Mucosa of rectum (tissue), 2 donors: ENCODE data around the gene C17orf107.

Source experiments
- H3K27ac ChIP-seq, 2 donors: one replicate each; pipeline ENCODE4 v1.7.0; 2013; ENCODE audit warnings: inconsistent platforms in 2 of 2, low read depth in 2 of 2, low read length in 2 of 2
- H3K27me3 ChIP-seq, 2 donors: one replicate each; pipeline ENCODE4 v1.7.0; 2013; ENCODE audit warnings: low read length in 2 of 2; ENCODE audit not compliant: control insufficient read depth in 2 of 2, insufficient read depth in 2 of 2
- H3K36me3 ChIP-seq, 2 donors: one replicate each; pipeline ENCODE4 v1.7.0; 2013; ENCODE audit warnings: low read length in 2 of 2; ENCODE audit not compliant: control insufficient read depth in 2 of 2, insufficient read depth in 2 of 2
- H3K4me1 ChIP-seq, 2 donors: one replicate each; pipeline ENCODE4 v1.7.0; 2013; ENCODE audit warnings: low read length in 2 of 2, mild to moderate bottlenecking in 1 of 2; ENCODE audit not compliant: control insufficient read depth in 2 of 2, insufficient read depth in 2 of 2
- H3K4me3 ChIP-seq, 2 donors: one replicate each; pipeline ENCODE4 v1.7.0; 2013; ENCODE audit warnings: low read length in 2 of 2
- H3K9ac ChIP-seq, 2 donors: one replicate each; pipeline ENCODE4 v1.7.0; 2013; ENCODE audit warnings: low read length in 2 of 2, low read depth in 1 of 2, mild to moderate bottlenecking in 1 of 2
- H3K9me3 ChIP-seq, 2 donors: one replicate each; pipeline ENCODE4 v1.7.0; 2013; ENCODE audit warnings: low read length in 2 of 2; ENCODE audit not compliant: control insufficient read depth in 2 of 2
- donor health status: healthy.
- donor health status: Normal muscosa, but diverticular disease.

C17orf107 gene

GRCh38 chr17:4941319-4941610 lies 41.9 kb downstream of the C17orf107 start:
- Histone ChIP-seq H3K4me1 (peaks cover 46% of the 10 kb centered on the region in 2 donors), H3K27ac (peak overlapping the region; percentile 89 to 91), H3K27me3 (no peaks in the 10 kb centered on the region), H3K4me3 (peak overlapping the region; percentile 79 to 87), H3K36me3 (peaks cover 48 to 58% of the 10 kb centered on the region in 2 donors), H3K9ac (peak overlapping the region; percentile 92 to 99), H3K9me3 (no peaks in the 10 kb centered on the region)

- peaks cover 52 to 54% of the 10 kb centered on the region in 2 donors for H3K4me1 ChIP-seq
- no peaks in the 10 kb centered on the region for H3K27me3 ChIP-seq
- H3K9me3 ChIP-seq: no peaks in the 10 kb centered on the region
- H3K27ac ChIP-seq: peak overlapping the region in 1 of 2 donors; percentile 2
- no peak overlapping the region for H3K4me3 ChIP-seq
- no peak overlapping the region for H3K9ac ChIP-seq
- H3K36me3 ChIP-seq: peaks cover 45 to 47% of the 10 kb centered on the region in 2 donors
Observed at GRCh38 chr17:4942760-4943508, 43.6 kb downstream of the C17orf107 start.

GRCh38 chr17:4944163-4944553 lies 44.8 kb downstream of the C17orf107 start:
- H3K4me1 ChIP-seq: peaks cover 39 to 42% of the 10 kb centered on the region in 2 donors

GRCh38 chr17:4944554-4945175 lies 45.3 kb downstream of the C17orf107 start:
- Histone ChIP-seq H3K27me3 (no peaks in the 10 kb centered on the region), H3K4me1 (peaks cover 37 to 40% of the 10 kb centered on the region in 2 donors), H3K9ac (peak overlapping the region; percentile 11 to 41), H3K9me3 (no peaks in the 10 kb centered on the region), H3K36me3 (peaks cover 40 to 42% of the 10 kb centered on the region in 2 donors), H3K4me3 (peak overlapping the region in 1 of 2 donors; percentile 54), H3K27ac (peak overlapping the region; percentile 73 to 100)

More at GRCh38 chr17:4944163-4944553, 44.8 kb downstream of the C17orf107 start:
- Histone ChIP-seq H3K9me3 (no peaks in the 10 kb centered on the region), H3K4me3 (peak overlapping the region in 1 of 2 donors; percentile 54), H3K27ac (peak overlapping the region; percentile 73 to 100), H3K27me3 (no peaks in the 10 kb centered on the region), H3K36me3 (peaks cover 40 to 42% of the 10 kb centered on the region in 2 donors), H3K9ac (peak overlapping the region in 1 of 2 donors; percentile 32)

GRCh38 chr17:4945176-4945943 lies 46.0 kb downstream of the C17orf107 start:
- H3K27ac ChIP-seq: peak overlapping the region; percentile 73 to 100
- H3K36me3 ChIP-seq: peaks cover 40 to 42% of the 10 kb centered on the region in 2 donors
- H3K27me3 ChIP-seq: no peaks in the 10 kb centered on the region
- H3K4me3 ChIP-seq: peak overlapping the region; percentile 89 to 93
- no peaks in the 10 kb centered on the region for H3K9me3 ChIP-seq
- H3K9ac ChIP-seq: peak overlapping the region; percentile 11 to 41
- H3K4me1 ChIP-seq: peaks cover 41 to 44% of the 10 kb centered on the region in 2 donors

DNA sequence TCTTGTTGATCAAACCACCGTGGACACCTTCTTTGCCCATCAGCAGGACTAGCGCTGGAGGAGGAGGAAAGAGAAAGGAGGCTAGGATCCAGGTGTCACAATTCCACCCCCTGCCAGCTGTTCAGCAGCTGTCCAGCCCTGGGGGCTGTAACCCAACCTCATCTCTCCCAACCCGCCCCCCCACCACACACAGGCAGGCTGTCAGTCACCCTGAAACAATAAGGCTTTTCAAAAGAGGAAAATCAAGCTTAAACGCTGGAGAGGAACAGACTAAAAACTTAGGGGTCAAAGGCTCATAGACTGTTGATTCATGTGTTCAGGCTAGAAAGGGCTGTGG lies 46.6 kb downstream of the C17orf107 start:
- peak overlapping the region; percentile 89 to 93 for H3K4me3 ChIP-seq
- peaks cover 40 to 42% of the 10 kb centered on the region in 2 donors for H3K36me3 ChIP-seq
- peak overlapping the region; percentile 100 for H3K27ac ChIP-seq
- peaks cover 45% of the 10 kb centered on the region in 2 donors for H3K4me1 ChIP-seq
- H3K9ac ChIP-seq: peak overlapping the region; percentile 65 to 72
- H3K9me3 ChIP-seq: no peaks in the 10 kb centered on the region
- no peaks in the 10 kb centered on the region for H3K27me3 ChIP-seq

DNA sequence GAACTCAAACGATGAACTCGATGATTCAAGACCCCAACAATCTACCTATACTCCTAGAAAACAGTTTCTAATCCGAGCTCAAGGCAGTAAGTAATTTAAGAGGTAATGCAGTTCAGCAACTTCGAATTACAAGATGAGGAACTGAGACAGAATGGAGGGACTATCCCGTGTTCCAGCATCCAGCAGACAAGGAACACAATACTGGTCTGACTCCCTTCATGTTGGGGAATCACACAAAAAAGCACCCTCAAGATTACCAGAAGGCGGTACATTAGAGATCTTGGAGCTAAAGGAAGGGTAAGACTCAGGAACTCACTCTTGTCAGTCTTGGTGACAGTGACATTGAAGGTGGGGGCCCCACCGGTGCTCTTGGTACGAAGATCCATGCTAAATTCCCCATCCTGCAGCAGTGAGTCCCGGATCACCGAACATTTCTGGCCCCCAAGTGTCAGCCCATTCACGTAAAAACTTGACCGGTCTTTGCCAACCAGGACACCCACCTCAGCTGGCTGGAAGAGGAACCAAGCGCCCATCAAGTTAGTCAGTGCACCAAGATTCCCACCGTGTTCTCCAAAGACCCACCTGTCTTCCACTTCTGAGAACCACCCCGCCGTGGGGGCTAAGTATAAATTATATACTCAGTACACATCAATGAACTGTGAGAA lies 47.1 kb downstream of the C17orf107 start:
- Histone ChIP-seq H3K9me3 (no peaks in the 10 kb centered on the region), H3K27ac (peak overlapping the region; percentile 100), H3K4me3 (peak overlapping the region; percentile 89 to 93), H3K27me3 (no peaks in the 10 kb centered on the region), H3K9ac (peak overlapping the region; percentile 65 to 72), H3K36me3 (peaks cover 40 to 42% of the 10 kb centered on the region in 2 donors), H3K4me1 (peaks cover 40% of the 10 kb centered on the region in 2 donors)

DNA sequence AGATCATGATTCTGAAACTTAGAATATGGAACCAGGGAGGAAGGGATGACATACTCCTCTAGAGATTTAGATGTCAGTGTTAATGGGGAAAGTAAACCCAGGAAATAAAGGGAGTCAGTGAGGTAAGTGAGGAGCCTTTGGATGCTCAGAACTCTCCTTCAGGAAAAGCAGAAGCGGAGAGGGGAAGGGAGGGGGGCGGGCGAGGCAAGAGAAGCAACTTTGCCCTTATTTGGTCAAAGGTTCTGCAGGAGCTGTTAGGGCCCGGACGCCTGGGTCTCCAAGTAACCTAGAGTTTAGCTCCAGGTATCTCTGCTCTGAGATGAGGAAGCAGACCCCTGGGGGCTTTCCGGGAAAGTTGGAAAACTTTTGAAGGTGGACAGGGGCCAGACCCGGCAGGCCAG lies 47.7 kb downstream of the C17orf107 start:
- H3K4me3 ChIP-seq: peak overlapping the region; percentile 89 to 93
- peak overlapping the region; percentile 100 for H3K27ac ChIP-seq
- peak overlapping the region; percentile 65 to 72 for H3K9ac ChIP-seq
- H3K27me3 ChIP-seq: no peaks in the 10 kb centered on the region
- peaks cover 37 to 39% of the 10 kb centered on the region in 2 donors for H3K4me1 ChIP-seq
- no peaks in the 10 kb centered on the region for H3K9me3 ChIP-seq
- H3K36me3 ChIP-seq: peaks cover 38 to 42% of the 10 kb centered on the region in 2 donors

DNA sequence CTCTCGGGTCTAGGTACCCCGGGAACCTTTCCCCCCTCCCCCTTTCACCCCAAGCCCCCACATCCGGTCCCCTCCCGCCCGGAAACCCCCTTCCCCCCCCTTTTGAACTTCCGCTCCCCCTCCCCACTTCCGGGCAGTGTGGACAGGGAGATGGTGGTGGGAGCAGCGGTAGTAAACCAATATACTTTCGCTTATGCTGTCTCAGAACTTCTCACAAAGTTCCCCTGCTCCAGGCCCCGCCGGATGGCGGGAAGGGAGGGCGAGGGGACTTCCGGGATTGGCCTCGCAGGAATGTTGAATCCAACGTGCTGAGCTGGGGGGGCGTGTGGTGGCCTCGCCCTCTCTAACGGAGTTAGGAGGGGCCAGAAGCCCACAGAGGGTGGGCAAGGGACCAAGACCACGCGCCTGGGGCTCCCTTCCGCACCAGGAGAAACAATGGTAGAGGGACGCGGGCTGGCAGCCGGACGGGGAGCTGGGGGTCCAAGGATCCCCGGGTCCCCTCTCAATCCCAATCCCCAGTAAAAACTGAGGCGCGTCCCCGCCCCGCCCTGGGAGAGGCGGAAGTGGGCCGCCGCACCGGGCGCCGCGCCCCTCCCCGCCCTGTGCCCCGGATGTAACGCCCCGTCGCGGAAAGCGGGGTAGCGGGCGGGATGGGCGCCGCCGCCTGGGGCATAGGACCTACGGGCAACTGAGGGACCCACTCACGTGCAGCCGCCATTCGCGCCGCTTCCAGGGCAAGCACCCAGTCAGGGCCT lies 48.3 kb downstream of the C17orf107 start:
- Histone ChIP-seq H3K36me3 (peaks cover 34 to 39% of the 10 kb centered on the region in 2 donors), H3K27me3 (no peaks in the 10 kb centered on the region), H3K9ac (peak overlapping the region; percentile 88 to 96), H3K4me3 (peak overlapping the region; percentile 89 to 93), H3K9me3 (no peaks in the 10 kb centered on the region), H3K27ac (peak overlapping the region; percentile 100), H3K4me1 (peaks cover 37 to 39% of the 10 kb centered on the region in 2 donors)
